Measurements from ENCODE around the gene TKT. TPM values are rescaled to one million over a fixed set of nuclear protein-coding genes. Genes with fewer than 3 reads are reported as not detected.

Gene TKT
- total RNA-seq, 1 experiment from 2014 or later = 446 TPM

GRCh38 chr3:53223541-53223966 is 32.3 kb downstream of the TKT start:
- H3K4me1 Mint-ChIP-seq (ENCODE audit: low read depth, unreplicated experiment) = no peaks in the 10 kb centered on the region
- no peak for DNase-seq
- H3K4me3 Mint-ChIP-seq (ENCODE audit: low read depth, unreplicated experiment) = no peak overlapping the region
- peak overlapping the region; percentile 47 for H3K27ac Mint-ChIP-seq (ENCODE audit: unreplicated experiment)
- no peak for TF ChIP-seq CTCF (IDR thresholded peaks at IDR 0.05; ENCODE audit: unreplicated experiment)
- CTCF ChIA-PET = no interaction called here
- intact Hi-C loops (cut with micrococcal nuclease; ENCODE audit: unreplicated experiment) = loop anchor here (5.0 kb wide), 2 partner anchors 64 to 129 kb away; no protein-coding TSS in a partner anchor
- no peaks in the 10 kb centered on the region for H3K9me3 Mint-ChIP-seq (ENCODE audit: low read depth, unreplicated experiment)
- H3K36me3 Mint-ChIP-seq (ENCODE audit: insufficient read depth, unreplicated experiment) = peaks cover 79% of the 10 kb centered on the region
- no TSS peak for BruUV-seq (replicated peaks)
- no peaks in the 10 kb centered on the region for H3K27me3 Mint-ChIP-seq (ENCODE audit: unreplicated experiment)

DNA sequence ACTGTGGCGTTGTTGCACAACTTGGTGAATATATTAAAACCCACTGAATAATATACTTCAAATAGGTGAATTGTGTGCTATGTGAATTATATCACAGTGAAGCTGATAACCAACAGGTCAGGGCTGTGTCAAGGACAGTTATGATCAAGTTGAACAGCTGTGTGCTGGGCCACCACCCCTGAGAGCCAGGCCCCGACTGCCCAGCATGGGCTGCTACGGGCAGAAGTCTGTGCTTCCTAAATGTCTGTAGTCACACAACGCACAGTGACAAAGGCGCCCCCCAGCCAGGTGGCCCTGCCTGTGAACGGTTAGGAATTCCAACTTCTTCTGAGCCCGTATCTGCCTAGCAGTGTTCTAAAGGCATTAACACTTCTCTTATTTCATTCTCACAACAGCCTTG is 32.8 kb downstream of the TKT start:
- peaks cover 81% of the 10 kb centered on the region for H3K36me3 Mint-ChIP-seq (ENCODE audit: insufficient read depth, unreplicated experiment)
- CTCF ChIA-PET = no interaction called here

GRCh38 chr3:53222183-53222901 is 33.5 kb downstream of the TKT start:
- H3K4me1 Mint-ChIP-seq (ENCODE audit: low read depth, unreplicated experiment) = no peaks in the 10 kb centered on the region
- H3K9me3 Mint-ChIP-seq (ENCODE audit: low read depth, unreplicated experiment) = no peaks in the 10 kb centered on the region
- peak overlapping the region; percentile 67 for H3K27ac Mint-ChIP-seq (ENCODE audit: unreplicated experiment)
- no peak for TF ChIP-seq CTCF (IDR thresholded peaks at IDR 0.05; ENCODE audit: unreplicated experiment)
- no peaks in the 10 kb centered on the region for H3K27me3 Mint-ChIP-seq (ENCODE audit: unreplicated experiment)
- DNase-seq = no peak
- H3K36me3 Mint-ChIP-seq (ENCODE audit: insufficient read depth, unreplicated experiment) = peaks cover 85% of the 10 kb centered on the region
- intact Hi-C loops (cut with micrococcal nuclease; ENCODE audit: unreplicated experiment) = loop anchor here (5.0 kb wide), 2 partner anchors 65 to 130 kb away; no protein-coding TSS in a partner anchor
- no TSS peak for BruUV-seq (replicated peaks)
- CTCF ChIA-PET = no interaction called here
- H3K4me3 Mint-ChIP-seq (ENCODE audit: low read depth, unreplicated experiment) = no peak overlapping the region

More for the DNA sequence above, 32.8 kb downstream of the TKT start:
- Mint-ChIP-seq H3K9me3 (ENCODE audit: low read depth, unreplicated experiment) (no peaks in the 10 kb centered on the region), H3K4me3 (ENCODE audit: low read depth, unreplicated experiment) (no peak overlapping the region), H3K4me1 (ENCODE audit: low read depth, unreplicated experiment) (no peaks in the 10 kb centered on the region), H3K27ac (ENCODE audit: unreplicated experiment) (no peak overlapping the region), H3K27me3 (ENCODE audit: unreplicated experiment) (no peaks in the 10 kb centered on the region)
- no peak for DNase-seq
- TF ChIP-seq CTCF (IDR thresholded peaks at IDR 0.05; ENCODE audit: unreplicated experiment) = no peak
- intact Hi-C loops (cut with micrococcal nuclease; ENCODE audit: unreplicated experiment) = loop anchor here (5.0 kb wide), 2 partner anchors 64 to 129 kb away; no protein-coding TSS in a partner anchor
- BruUV-seq (replicated peaks) = no TSS peak

GRCh38 chr3:53221827-53222182 is 34.0 kb downstream of the TKT start:
- no peak overlapping the region for H3K4me3 Mint-ChIP-seq (ENCODE audit: low read depth, unreplicated experiment)
- CTCF ChIA-PET = no interaction called here
- DNase-seq = no peak
- no TSS peak for BruUV-seq (replicated peaks)
- no peaks in the 10 kb centered on the region for H3K9me3 Mint-ChIP-seq (ENCODE audit: low read depth, unreplicated experiment)
- intact Hi-C loops (cut with micrococcal nuclease; ENCODE audit: unreplicated experiment) = loop anchor here (5.0 kb wide), 2 partner anchors 65 to 130 kb away; no protein-coding TSS in a partner anchor
- no peak for TF ChIP-seq CTCF (IDR thresholded peaks at IDR 0.05; ENCODE audit: unreplicated experiment)
- H3K27ac Mint-ChIP-seq (ENCODE audit: unreplicated experiment) = peak overlapping the region; percentile 67
- no peaks in the 10 kb centered on the region for H3K27me3 Mint-ChIP-seq (ENCODE audit: unreplicated experiment)
- no peaks in the 10 kb centered on the region for H3K4me1 Mint-ChIP-seq (ENCODE audit: low read depth, unreplicated experiment)
- H3K36me3 Mint-ChIP-seq (ENCODE audit: insufficient read depth, unreplicated experiment) = peaks cover 87% of the 10 kb centered on the region
